Measurements from ENCODE around the gene PARN. TPM values are rescaled to one million over a fixed set of nuclear protein-coding genes. Genes with fewer than 3 reads are reported as not detected.

PARN gene
- total and polyA plus RNA-seq, 2 of the 4 experiments (the other 2 are of a cell fraction) = 24.6 to 25.1 TPM

DNA sequence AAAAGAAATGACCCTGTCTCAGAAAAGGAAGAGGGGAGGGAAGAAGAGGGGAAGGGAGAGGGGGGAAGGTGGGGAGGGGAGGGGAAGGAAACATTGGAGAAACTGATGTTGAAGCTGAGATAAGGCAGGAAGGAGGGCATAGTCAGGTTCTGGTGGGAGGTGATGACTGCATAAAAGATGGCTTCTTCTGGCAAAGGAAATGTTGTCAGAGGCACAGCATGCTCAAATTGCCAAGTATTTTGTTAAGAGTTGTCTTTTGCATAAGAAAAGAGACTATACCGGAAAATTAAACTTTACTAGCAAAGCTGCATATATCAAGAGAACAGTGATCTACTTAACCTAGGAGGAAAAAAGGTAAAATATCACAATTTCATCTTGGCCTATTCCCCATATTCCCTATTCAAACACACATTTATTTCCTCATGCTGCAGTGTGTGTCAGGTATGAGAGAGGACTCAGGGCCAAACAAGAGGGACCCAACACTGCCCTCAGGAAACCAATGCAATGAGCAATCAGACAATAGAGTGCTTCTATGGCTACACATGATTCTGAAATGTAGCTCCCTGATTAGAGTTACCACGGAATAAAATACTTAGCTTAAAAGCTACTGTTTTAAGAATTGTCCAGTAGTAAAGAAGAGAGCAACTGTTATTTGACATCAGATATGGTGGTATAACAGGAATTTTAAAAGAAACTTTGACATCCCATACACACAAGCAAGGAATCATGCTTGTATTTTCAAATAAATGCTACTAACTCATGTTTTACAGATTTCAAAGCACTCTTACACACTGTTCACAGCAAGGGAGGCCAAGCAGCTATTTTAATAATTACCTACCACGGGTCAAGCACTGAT is 80.9 kb downstream of the PARN start (continued):
- no peak for TF ChIP-seq ELK1 (IDR thresholded peaks at IDR 0.05; ENCODE audit: borderline replicate concordance, low read depth, low read length)
- TF ChIP-seq POLR2A (IDR thresholded peaks at IDR 0.05; ENCODE audit: low read depth, low read length) = no peak

DNA sequence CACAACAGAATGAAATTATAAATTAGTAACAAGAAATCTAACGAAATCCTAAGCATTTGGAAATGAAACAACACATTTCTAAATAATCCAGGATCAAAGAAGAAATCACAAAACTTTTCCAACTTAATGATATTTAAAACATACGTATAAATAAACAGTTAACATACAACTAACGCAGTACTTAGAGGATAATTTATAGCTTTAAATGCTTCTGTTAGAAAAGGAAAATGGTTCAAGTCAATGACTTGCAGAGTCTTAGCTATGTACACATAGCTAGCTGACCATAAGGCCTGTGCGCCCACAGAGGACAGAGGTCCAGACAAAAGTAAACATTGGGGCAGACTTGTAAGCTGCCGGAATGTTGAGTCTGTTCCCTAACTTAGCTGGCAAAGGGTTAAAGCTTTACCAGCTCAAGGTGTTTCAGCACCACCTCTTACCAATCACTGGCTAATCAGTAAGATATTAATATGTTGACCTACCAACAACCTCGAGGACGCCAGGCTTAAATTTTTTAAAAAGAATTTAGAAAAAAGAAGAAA is 84.6 kb downstream of the PARN start:
- Histone ChIP-seq H3K4me3 (ENCODE audit: insufficient read depth, low read depth, low read length) (no peak overlapping the region), H3K18ac (ENCODE audit: low read depth, low read length) (no peak overlapping the region), H2AFZ (replicated peaks; ENCODE audit: low read length, poor library complexity) (no peak overlapping the region), H3K79me1 (ENCODE audit: low read depth in 1 of 2, low read length in 2 of 2) (0 out of 4 replicates have a peak, but pooled peaks cover 0 to 3% of the 10 kb centered on the region in 2 experiments), H2BK120ac (ENCODE audit: low read depth, low read length) (no peak overlapping the region), H3K23ac (ENCODE audit: low read depth, low read length) (no peak overlapping the region), H4K91ac (ENCODE audit: insufficient read depth, low read depth, low read length) (no peak overlapping the region), H3K27ac (ENCODE audit: insufficient read depth, low read length) (no peak overlapping the region), H4K8ac (ENCODE audit: low read depth in 2 of 2, low read length in 2 of 2) (no peak overlapping the region), H2AK9ac (replicated peaks; ENCODE audit: low read depth, low read length, poor library complexity) (no peak overlapping the region), H3K14ac (replicated peaks; ENCODE audit: low read depth, low read length) (no peak overlapping the region), H4K5ac (ENCODE audit: low read depth, low read length) (no peak overlapping the region), H2AK5ac (ENCODE audit: low read depth, low read length) (no peak overlapping the region), H4K20me1 (ENCODE audit: insufficient read depth, low read length) (peaks cover 2% of the 10 kb centered on the region; the same call in 1 of the 2 replicates), H3K27me3 (ENCODE audit: control insufficient read depth, insufficient read depth, low read length) (no peaks in the 10 kb centered on the region), H3K9ac (ENCODE audit: low read depth, low read length) (no peak overlapping the region), H3K56ac (ENCODE audit: extremely low read depth, insufficient read depth, low read length) (no peak overlapping the region), H3K4me1 (ENCODE audit: control insufficient read depth, insufficient read depth, low read length) (peaks cover 4% of the 10 kb centered on the region; the same call in 1 of the 2 replicates), H3K4me2 (ENCODE audit: low read depth, low read length) (no peak overlapping the region), H2BK15ac (ENCODE audit: low read depth, low read length) (no peak overlapping the region), H3K9me3 (ENCODE audit: control insufficient read depth, insufficient read depth, low read length) (peaks cover 10% of the 10 kb centered on the region), H2BK20ac (ENCODE audit: low read depth, low read length) (no peak overlapping the region), H3K4ac (ENCODE audit: low read depth, low read length) (no peak overlapping the region), H3K9me1 (ENCODE audit: insufficient read depth, low read length) (peaks cover 7% of the 10 kb centered on the region), H2BK5ac (ENCODE audit: low read depth, low read length, poor library complexity, severe bottlenecking) (no peak overlapping the region), H3K36me3 (ENCODE audit: control insufficient read depth, insufficient read depth, low read length) (peaks cover 9% of the 10 kb centered on the region)
- in situ Hi-C loops (cut with MboI; ENCODE audit: low sequenced_read_pairs) = no loop called here
- TF ChIP-seq SMC3 (IDR thresholded peaks at IDR 0.05; ENCODE audit: low read depth, low read length) (no peak), ELK1 (IDR thresholded peaks at IDR 0.05; ENCODE audit: borderline replicate concordance, low read depth, low read length) (no peak), MAZ (IDR thresholded peaks at IDR 0.05; ENCODE audit: borderline replicate concordance, low read depth, low read length) (no peak), MXI1 (IDR thresholded peaks at IDR 0.05; ENCODE audit: borderline replicate concordance, low read depth, low read length) (no peak), RFX5 (IDR thresholded peaks at IDR 0.05; ENCODE audit: low read depth, low read length) (no peak), RAD21 (IDR thresholded peaks at IDR 0.05; ENCODE audit: low read length) (no peak), FOS (IDR thresholded peaks at IDR 0.05; ENCODE audit: low read depth, low read length) (no peak)
- dilution Hi-C loops (cut with HindIII; ENCODE audit: low sequenced_read_pairs, unreplicated experiment) = no loop called here
- CTCF ChIA-PET = interaction anchor here (1.1 kb wide), 1 partner anchor 21 kb away, joined by 3 read pairs; no protein-coding TSS in a partner anchor
- POLR2A ChIA-PET (ENCODE audit: unreplicated experiment) = interaction anchor here (0.5 kb wide), 1 partner anchor 609 kb away, joined by 3 read pairs; no protein-coding TSS in a partner anchor
- ATAC-seq (ENCODE audit: low read depth) = 0 out of 2 replicates have a peak, but pooled peaks have one; percentile 29
- intact Hi-C loops (cut with micrococcal nuclease) = no loop called here
- WGBS, 2 experiments (ENCODE audit: extremely low coverage in 2 of 2, insufficient read length in 1 of 2) = no CpG with 5 or more reads among the region's 7 CpGs
- no peak for DNase-seq
- no TSS peak for BruUV-seq (replicated peaks)
